GM21526 (cell line): ENCODE data around the gene C10orf120.

Experiments
- ATAC-seq: cut with Tn5 transposase; IDR thresholded peaks from one replicate; pipeline ENCODE4 v1.9.1; 2021; ENCODE audit warnings: moderate library complexity; ENCODE audit not compliant: unreplicated experiment, low FRiP score

Gene C10orf120

GRCh38 chr10:122699796-122700455, at the start of gene C10orf120:
Gene C10orf120 (minus strand): TSS chr10:122699846. CDS start chr10:122699790, 56 bp downstream.
- no peak for ATAC-seq

DNA sequence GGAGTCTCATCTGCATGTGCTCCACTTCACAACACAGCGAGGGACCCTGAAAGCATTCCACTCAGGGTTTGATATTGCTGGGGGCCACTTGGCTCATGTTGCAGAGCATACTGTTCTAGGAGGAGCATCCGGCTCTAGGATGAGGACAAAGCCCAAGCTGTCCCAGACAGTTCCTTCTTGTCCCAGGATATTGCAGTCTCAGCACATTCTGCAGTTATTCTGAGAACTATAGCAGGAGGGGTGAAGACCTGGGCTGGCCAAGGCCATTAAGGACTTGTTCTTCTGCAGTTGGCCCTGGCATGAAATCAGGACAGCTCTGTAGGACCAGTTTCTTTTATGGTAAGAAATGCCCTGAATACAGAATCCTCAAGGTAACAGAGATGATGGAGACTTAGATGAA, 48.9 kb upstream of the C10orf120 start:
- ATAC-seq, result no peak

- no peak for ATAC-seq
These were observed 46.8 kb upstream of the C10orf120 start for GRCh38 chr10:122746408-122746807.

- ATAC-seq, result no peak
These were observed 44.6 kb upstream of the C10orf120 start for GRCh38 chr10:122744257-122744656.

DNA sequence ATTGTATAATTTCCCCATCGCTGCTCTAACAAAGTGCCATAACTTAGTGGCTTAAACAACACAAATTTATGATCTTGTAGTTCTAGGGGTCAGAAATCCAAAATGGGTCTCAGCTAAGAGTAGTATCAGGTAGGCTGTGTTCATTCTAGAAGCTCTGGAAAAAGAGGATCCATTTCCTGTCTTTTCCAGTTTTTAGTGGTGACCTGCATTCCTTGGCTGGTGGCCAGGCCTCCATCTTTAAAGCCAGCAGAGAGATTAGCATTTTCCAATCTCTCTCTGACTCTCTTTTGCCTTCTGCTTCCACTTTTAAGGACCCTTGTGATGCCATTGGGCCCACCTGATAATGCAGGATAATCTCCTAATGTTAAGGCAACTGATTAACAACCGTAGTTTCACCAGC, 41.0 kb upstream of the C10orf120 start:
- ATAC-seq, result no peak

DNA sequence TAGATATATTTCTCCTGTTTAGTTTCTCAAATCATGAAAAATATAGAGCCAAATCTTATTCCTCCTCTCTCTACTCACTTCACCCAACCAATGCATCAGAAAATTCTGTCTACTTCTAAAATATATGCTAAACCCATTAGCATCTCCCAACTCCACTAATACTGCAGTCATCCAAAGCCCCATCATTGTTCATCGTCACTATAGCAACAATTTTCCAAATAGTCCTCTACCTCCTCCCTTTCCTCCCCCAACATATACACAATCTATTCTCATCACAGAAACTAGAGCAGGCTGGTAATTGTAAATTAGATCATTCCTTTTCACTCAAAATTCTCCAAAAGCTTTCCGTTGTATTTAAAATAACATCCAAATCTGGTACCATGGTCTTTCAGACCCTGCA, 38.4 kb upstream of the C10orf120 start:
- ATAC-seq, result no peak

- no peak for ATAC-seq
These were observed 34.5 kb upstream of the C10orf120 start for GRCh38 chr10:122733931-122734665.

GRCh38 chr10:122733443-122733842, 33.8 kb upstream of the C10orf120 start:
- no peak for ATAC-seq

DNA sequence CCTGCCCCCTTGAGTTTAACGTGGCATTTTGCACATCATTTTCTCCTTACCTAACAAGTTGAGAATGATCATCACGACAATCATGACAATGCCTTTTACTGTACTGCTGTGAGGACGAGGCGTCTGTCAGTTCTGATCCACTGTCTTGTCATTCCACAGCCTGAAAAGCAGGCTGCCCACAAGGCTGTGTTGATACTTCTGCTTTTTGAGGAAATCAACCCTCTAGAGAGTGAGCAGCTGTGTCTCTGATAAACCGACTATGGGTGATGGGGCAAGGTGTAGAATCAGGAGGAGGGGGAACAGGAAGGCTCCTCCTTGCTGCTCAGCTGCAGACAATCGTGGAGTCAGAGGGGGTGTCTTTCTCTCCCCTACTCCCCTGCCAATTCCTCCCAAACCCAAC, 30.6 kb upstream of the C10orf120 start:
- ATAC-seq, result no peak

DNA sequence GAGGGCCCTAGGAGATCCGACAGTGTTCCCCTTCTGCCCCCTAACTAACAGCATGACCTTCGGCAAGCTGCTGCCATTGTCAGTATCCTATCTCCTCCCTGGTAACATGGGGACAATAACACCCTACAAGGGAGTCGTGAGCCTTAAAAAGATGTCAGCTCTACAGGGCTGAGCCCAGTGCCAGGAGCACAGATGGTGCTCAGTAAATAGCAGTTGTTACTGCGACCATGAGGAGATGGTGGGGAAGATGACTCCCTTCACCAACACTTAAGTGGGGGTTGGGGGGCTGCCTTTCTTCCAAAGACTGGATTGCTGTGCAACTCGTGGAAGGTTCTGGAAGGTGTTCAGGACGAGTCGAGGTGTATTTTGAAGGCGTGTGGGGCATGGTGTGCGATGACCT, 29.5 kb upstream of the C10orf120 start:
- ATAC-seq, result no peak

GRCh38 chr10:122727426-122727825, 27.8 kb upstream of the C10orf120 start:
- ATAC-seq, result no peak

- ATAC-seq, result no peak
These were observed 26.1 kb upstream of the C10orf120 start for GRCh38 chr10:122725768-122726167.

DNA sequence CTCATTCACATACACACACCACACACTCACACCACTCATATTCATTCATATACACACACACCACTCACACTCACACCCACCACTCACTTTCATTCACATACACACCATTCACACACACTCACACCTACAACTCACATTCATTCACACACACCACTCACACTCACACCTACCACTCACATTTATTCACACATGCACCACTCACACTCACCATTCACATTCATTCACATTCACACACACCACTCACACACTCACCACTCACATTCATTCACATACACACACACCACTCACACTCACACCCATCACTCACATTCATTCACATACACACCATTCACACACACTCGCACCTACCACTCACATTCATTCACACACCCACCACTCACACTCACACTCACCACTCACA, 25.4 kb upstream of the C10orf120 start:
- no peak for ATAC-seq

- no peak for ATAC-seq
These were observed 21.5 kb upstream of the C10orf120 start for GRCh38 chr10:122721111-122721510.

GRCh38 chr10:122716025-122716424, 16.4 kb upstream of the C10orf120 start:
- no peak for ATAC-seq

- no peak for ATAC-seq
These were observed 15.9 kb upstream of the C10orf120 start for GRCh38 chr10:122715576-122715975.

- ATAC-seq, result no peak
These were observed 13.6 kb upstream of the C10orf120 start for GRCh38 chr10:122713091-122713885.

DNA sequence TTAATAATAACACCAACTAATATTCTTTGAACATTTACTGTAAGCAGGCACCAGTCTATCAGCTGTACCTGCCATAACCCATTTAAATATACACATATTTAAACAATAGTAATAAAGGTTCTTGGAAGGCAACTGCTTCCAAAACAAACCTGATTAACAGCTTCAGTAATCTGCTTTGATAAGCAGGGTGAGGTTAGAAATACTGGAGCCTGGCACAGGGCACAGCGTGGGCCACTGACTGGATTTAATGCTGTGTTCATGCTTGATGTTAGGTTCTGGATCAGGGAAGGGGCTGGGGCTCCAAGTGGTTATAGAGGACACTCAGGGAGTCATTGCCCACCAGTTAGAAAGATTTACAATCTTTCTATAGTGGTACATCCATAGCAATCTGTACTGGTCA, 10.9 kb upstream of the C10orf120 start:
- no peak for ATAC-seq

- no peak for ATAC-seq
These were observed 10.3 kb upstream of the C10orf120 start for GRCh38 chr10:122709971-122710370.

DNA sequence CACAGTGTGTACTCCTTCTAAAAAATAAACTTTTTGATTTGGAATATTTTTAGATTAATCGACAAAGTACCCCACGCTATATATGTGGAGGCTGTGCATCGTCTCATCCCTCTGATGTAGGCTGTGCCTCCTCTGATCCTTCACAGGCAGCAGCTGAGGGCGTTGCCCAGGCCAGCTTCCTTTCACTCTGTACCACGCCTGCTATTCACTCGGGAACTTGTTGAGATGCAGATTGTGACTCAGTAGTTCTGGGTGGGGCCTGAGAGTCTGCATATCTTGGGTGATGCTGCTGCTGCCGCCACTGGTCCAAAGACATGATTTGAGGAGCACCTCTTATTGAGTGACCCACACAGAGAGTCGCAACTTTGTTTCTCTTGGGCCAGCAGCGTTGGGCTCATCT, 7.9 kb upstream of the C10orf120 start:
- ATAC-seq, result no peak

- no peak for ATAC-seq
These were observed 7.3 kb upstream of the C10orf120 start for GRCh38 chr10:122706947-122707346.
